ENCODE data around the gene PSPC1.
"Not testable (repeated sequence)": the region's sequence is repeated elsewhere in the genome, so short reads cannot be mapped to it uniquely, and the experiment has no call there.

GRCh38 chr13:19704256-19704655 lies 78.5 kb downstream of the PSPC1 start:
- TF ChIP-seq CTCF, POLR2A (IDR thresholded peaks at IDR 0.05): not testable (repeated sequence)
